ENCODE data around the gene TIGD2. TPM values are rescaled to one million over a fixed set of nuclear protein-coding genes. Genes with fewer than 3 reads are reported as not detected.

The TIGD2 gene
- total RNA-seq, 1 donor from 2014 or later, result 14.4 TPM

DNA sequence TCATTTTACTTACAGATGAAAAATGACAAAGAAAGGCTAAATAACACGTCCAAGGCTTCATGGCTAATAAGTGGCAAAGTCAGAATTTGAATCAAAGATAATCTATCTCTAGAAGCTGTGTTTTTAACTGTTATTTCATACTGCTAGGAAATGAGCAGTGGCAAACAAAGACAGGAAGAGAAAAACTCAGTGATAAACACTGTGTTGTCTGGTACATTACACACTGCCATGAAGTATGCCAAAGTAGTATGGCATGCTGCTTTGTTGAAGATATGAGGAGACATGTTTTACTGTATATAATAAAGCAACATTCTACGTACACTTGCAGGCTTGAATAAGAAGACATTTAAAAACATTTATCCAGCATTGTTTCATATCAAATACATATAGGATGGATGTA, 49.5 kb downstream of the TIGD2 start:
- DNase-seq (ENCODE audit: low spot score), result no peak
- ATAC-seq, result no peak

DNA sequence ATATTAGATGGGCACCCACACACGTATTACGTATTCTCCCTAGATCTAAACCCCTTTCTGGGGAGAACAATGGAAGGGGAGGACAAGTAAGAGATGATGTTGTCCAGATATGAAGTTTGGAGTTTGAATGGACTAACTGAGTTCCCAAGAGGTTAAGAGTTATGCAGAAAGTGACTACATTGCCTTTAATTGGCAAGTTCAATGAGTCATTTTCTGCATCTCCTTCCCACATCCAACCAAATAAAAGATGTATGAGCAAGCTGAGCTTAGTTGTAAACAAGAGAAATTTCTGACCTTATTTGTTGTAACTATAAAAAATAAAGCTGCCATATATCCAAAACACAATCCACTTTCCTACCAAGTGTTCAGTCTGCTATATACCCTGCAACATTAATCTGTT, 50.5 kb downstream of the TIGD2 start:
- DNase-seq (ENCODE audit: low spot score), result no peak
- no peak for ATAC-seq

DNA sequence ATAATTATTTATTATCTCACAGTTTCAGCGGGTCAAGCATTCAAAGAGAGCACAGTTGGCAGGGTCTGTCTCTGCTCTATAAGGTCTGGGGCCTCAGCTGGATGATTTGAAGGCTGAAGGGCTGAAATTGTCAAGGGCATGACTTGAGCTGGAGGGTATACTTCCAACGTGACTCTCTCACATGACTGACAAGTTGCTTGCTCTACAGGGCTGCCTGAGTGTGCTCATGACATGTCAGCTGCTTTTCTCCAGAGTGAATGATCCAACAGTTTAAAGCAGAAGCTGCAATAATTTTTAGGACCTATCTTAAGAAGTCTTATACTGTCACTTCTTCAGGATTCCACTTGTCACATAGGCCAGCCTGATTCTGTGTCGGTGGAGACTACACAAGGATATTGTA, 51.2 kb downstream of the TIGD2 start:
- no peak for ATAC-seq
- DNase-seq (ENCODE audit: low spot score), result no peak

DNA sequence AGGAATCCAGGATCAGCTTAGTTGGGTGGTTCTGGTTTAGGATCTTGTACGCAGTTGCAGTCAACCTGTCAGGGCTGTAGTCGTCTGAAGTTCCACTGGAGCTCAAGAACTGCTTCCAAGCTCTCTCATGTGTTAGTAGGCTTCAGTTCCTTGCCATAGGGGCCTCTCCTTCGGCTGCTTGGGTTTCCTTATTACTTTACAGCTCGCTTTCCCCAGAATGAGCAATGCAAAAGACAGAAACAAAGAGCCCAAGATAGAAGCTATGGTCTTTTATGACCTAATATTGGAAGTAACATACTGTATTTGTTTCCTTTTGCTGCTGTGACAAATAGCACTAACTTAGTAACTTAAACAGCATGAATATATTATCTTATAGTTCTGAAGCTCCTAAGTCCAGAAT, 51.7 kb downstream of the TIGD2 start:
- DNase-seq (ENCODE audit: low spot score), result no peak
- no peak for ATAC-seq

DNA sequence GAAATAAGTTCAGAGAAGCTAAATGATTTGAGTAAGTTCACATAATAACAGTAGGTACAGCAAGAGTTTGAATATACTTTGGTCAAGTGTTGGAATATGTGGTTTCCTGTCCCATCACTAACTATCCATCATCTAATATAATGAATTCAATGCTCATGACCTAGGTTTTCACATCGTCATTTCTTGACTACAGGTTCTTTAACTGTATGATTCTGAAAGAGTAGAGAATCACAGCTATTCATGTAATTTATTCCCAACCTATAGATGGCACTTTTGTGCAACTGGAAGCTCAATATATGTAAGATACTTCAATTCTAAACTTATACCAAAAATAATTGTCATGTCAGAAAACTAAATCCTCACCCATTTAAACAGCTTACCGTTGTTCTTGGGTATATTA, 53.1 kb downstream of the TIGD2 start:
- ATAC-seq, result no peak

More for the DNA sequence above, 53.1 kb downstream of the TIGD2 start:
- DNase-seq (ENCODE audit: low spot score), result no peak

Other genes starting within 250 kb of the TIGD2 start
- 70.2 TPM for gene FAM13A, start 54.3 kb upstream of the TIGD2 start, total RNA-seq
- 0.40 TPM for gene GPRIN3, start 196.3 kb downstream of the TIGD2 start, total RNA-seq